Endothelial cell of umbilical vein (primary cell): ENCODE measurements around the gene PLXNA4. TPM values are rescaled to one million over a fixed set of nuclear protein-coding genes. Genes with fewer than 3 reads are reported as not detected.

Source experiments
- BruUV-seq: library from RNA; stranded (reverse); fragments of 400-500 nt; replicated peaks from 2 replicates; lab custom pipeline; 2021; lab: Mats Ljungman, UMichigan
- CTCF ChIA-PET: fragments of 300-600, 350-600 bp; sonication (Branson Sonifier 250); formaldehyde crosslinking; loops from one replicate; lab custom pipeline; 2021; ENCODE audit warnings: antibody characterized with exemption, inconsistent platforms; lab: Charles Lee
- POLR2A ChIA-PET: fragments of 300-600, 350-600 bp; sonication (Branson Sonifier 250); formaldehyde crosslinking; loops from one replicate; lab custom pipeline; 2021; ENCODE audit warnings: antibody characterized with exemption, inconsistent platforms; lab: Charles Lee
- DNase-seq: peaks from one replicate; pipeline ENCODE4 v3.0.0-alpha.2; 2011; ENCODE audit warnings: low read depth, low spot score
- FAIRE-seq: peaks from 2 replicates; lab custom pipeline; 2011; peaks lifted over from hg19 to GRCh38; lab: Jason Lieb, UNC
- H2AFZ ChIP-seq: 2 replicates; pipeline ENCODE4 v1.6.0; 2012; ENCODE audit warnings: low read depth, low read length, control low read depth, inconsistent platforms
- H3K27ac ChIP-seq: 2 replicates; pipeline ENCODE4 v1.5.1; 2011; ENCODE audit warnings: low read depth, mild to moderate bottlenecking, control low read depth, low read length, moderate library complexity; ENCODE audit not compliant: insufficient read depth
- H3K27me3 ChIP-seq, 2 experiments: 2 replicates each; pipeline versions ENCODE4 v1.6.0 to v1.6.1; 2011; ENCODE audit warnings: low read length in 2 of 2, mixed read lengths in 1 of 2; ENCODE audit not compliant: control insufficient read depth in 2 of 2, insufficient read depth in 2 of 2
- H3K36me3 ChIP-seq, 2 experiments: 2 replicates in 1 of 2; 3 replicates in 1 of 2; pipeline ENCODE4 v1.5.1; 2011; ENCODE audit warnings: low read length in 2 of 2, mild to moderate bottlenecking in 1 of 2, moderate library complexity in 1 of 2; ENCODE audit not compliant: control insufficient read depth in 2 of 2, insufficient read depth in 2 of 2; ENCODE audit errors: extremely low read depth in 1 of 2
- H3K4me1 ChIP-seq: 3 replicates; pipeline ENCODE4 v1.5.1; 2011; ENCODE audit warnings: mild to moderate bottlenecking, low read length; ENCODE audit not compliant: control insufficient read depth, insufficient read depth; ENCODE audit errors: extremely low read depth
- H3K4me2 ChIP-seq: 2 replicates; pipeline ENCODE4 v1.6.1; 2011; ENCODE audit warnings: low read length, control low read depth, mixed read lengths; ENCODE audit not compliant: insufficient read depth
- H3K4me3 ChIP-seq, 3 experiments: fragments of 200-600 bp in 1 of 3; sonication (generic), shearing (Covaris generic) in 1 of 3; replicated peaks in 1 of 3; 2 replicates each; pipeline ENCODE4 v1.5.1; 2011 to 2016; ENCODE audit warnings: control low read depth in 3 of 3, low read length in 3 of 3, mild to moderate bottlenecking in 2 of 3, inconsistent platforms in 1 of 3, low read depth in 1 of 3, moderate library complexity in 1 of 3; ENCODE audit not compliant: insufficient read depth in 1 of 3
- H3K79me2 ChIP-seq: 2 replicates; pipeline ENCODE4 v1.6.0; 2012; ENCODE audit warnings: low read length, inconsistent platforms; ENCODE audit not compliant: control insufficient read depth, insufficient read depth
- H3K9ac ChIP-seq: replicated peaks from 2 replicates; pipeline ENCODE3; 2011; ENCODE audit warnings: low read length, control low read depth; ENCODE audit not compliant: insufficient read depth; ENCODE audit errors: extremely low read depth
- H3K9me1 ChIP-seq: replicated peaks from 3 replicates; pipeline ENCODE4 v1.6.0; 2011; ENCODE audit warnings: mild to moderate bottlenecking, low read length; ENCODE audit not compliant: control insufficient read depth, insufficient read depth; ENCODE audit errors: extremely low read depth
- H3K9me3 ChIP-seq: replicated peaks from 2 replicates; pipeline ENCODE4 v1.5.1; 2012; ENCODE audit warnings: low read length, inconsistent platforms; ENCODE audit not compliant: control insufficient read depth, insufficient read depth
- H4K20me1 ChIP-seq: replicated peaks from 2 replicates; pipeline ENCODE3; 2011; ENCODE audit warnings: mild to moderate bottlenecking, low read length; ENCODE audit not compliant: control insufficient read depth, insufficient read depth; ENCODE audit errors: extremely low read depth
- CTCF ChIP-seq, 2 donors: IDR thresholded peaks; 1 replicate in 1 of 2; 2 replicates in 1 of 2; pipeline ENCODE4 v1.5.1; 2011; ENCODE audit warnings: low read length in 2 of 2, mild to moderate bottlenecking in 2 of 2, moderate library complexity in 2 of 2, control low read depth in 1 of 2, inconsistent platforms in 1 of 2, low read depth in 1 of 2; ENCODE audit not compliant: insufficient read depth in 1 of 2; ENCODE audit errors: extremely low read depth in 1 of 2
- EZH2 ChIP-seq: IDR thresholded peaks from 2 replicates; pipeline ENCODE4 v1.6.1; 2012; ENCODE audit warnings: borderline replicate concordance, low read depth, mild to moderate bottlenecking, moderate library complexity, low read length, inconsistent platforms; ENCODE audit not compliant: severe bottlenecking
- FOS ChIP-seq: IDR thresholded peaks from 2 replicates; pipeline ENCODE4 v1.6.1; 2011; ENCODE audit warnings: mild to moderate bottlenecking, low read length, moderate library complexity, borderline replicate concordance; ENCODE audit not compliant: insufficient read depth
- GATA2 ChIP-seq: IDR thresholded peaks from 2 replicates; pipeline ENCODE4 v1.7.0; 2011; ENCODE audit warnings: low read depth, mild to moderate bottlenecking, moderate library complexity, mixed read lengths, low read length; ENCODE audit not compliant: insufficient read length, insufficient read depth
- JUN ChIP-seq: IDR thresholded peaks from 2 replicates; pipeline ENCODE4 v1.6.1; 2011; ENCODE audit warnings: borderline replicate concordance, low read depth; ENCODE audit not compliant: insufficient read length, insufficient read depth
- MYC ChIP-seq: IDR thresholded peaks from one replicate; pipeline ENCODE4 v1.6.1; 2011; ENCODE audit warnings: mild to moderate bottlenecking, low read depth, low read length
- POLR2A ChIP-seq: IDR thresholded peaks from 2 replicates; pipeline ENCODE4 v1.6.1; 2012; ENCODE audit warnings: low read depth, mild to moderate bottlenecking, control low read depth, low read length
- POLR2AphosphoS5 ChIP-seq: IDR thresholded peaks from 2 replicates; pipeline ENCODE4 v1.6.1; 2012; ENCODE audit warnings: low read depth, mild to moderate bottlenecking, control low read depth, low read length, moderate library complexity; ENCODE audit not compliant: insufficient read depth
- dilution Hi-C: fragments of 300-500 bp; cut with MboI; formaldehyde crosslinking; loops from one replicate; pipeline ENCODE4 v1.15.0; 2019; ENCODE audit warnings: low sequenced_read_pairs; ENCODE audit not compliant: extremely low pct_ligation_motif_present
- intact Hi-C: fragments of 100-400 bp; cut with micrococcal nuclease; formaldehyde crosslinking; loops from one replicate; pipeline ENCODE4 v1.10.0; 2022
- polyA plus RNA-seq, 4 experiments: library from polyadenylated mRNA; depleted of rRNA in 3 of 4; stranded (reverse) in 3 of 4; unstranded in 1 of 4; fragments of >200 nt; gene quantifications; 2 replicates each; pipeline versions ENCODE4 v1.2.1 to v1.2.3, GENCODE V29; 2011 to 2012; ENCODE audit warnings: missing spikeins in 1 of 4
- total RNA-seq: library from RNA; stranded (reverse); gene quantifications from 2 replicates; pipeline ENCODE4 v1.2.3, GENCODE V29; 2021
- TF ChIP-seq, protein P1 (sequence below): IDR thresholded peaks from 2 replicates; pipeline ENCODE4 v1.6.1; 2011; ENCODE audit not compliant: insufficient read depth, insufficient read length

The PLXNA4 gene
- total and polyA plus RNA-seq, 2 donors (not counting 3 experiments of a cell fraction or from before 2014, with no cell fraction given) = 12.1 to 20.4 TPM

DNA sequence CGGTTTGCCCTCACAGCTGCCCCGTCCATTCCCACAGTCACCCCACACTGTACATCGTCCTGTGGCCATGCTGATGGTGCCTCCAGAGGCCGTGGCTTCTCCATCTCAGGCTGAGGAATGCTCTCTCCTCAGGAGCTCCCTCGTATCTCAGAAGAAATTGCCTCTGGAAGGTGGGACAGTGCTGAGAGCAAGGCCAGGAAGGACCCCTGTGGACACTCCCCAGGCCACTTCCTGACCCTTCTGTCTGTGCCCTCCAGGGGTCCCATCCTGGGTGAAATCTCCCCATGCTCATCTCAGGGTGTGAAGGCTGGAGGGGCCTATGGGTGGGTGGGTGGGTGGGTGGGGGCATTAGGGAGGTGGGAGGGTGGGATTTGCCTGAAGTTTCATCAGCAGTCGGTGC is 454.3 kb downstream of the PLXNA4 start:
- no peak overlapping the region for H3K27ac ChIP-seq
- H3K36me3 ChIP-seq = no peaks in the 10 kb centered on the region
- no peaks in the 10 kb centered on the region for H3K9me1 ChIP-seq
- FAIRE-seq = no peak
- no peaks in the 10 kb centered on the region for H3K79me2 ChIP-seq
- H3K4me3 ChIP-seq = no peak overlapping the region
- H4K20me1 ChIP-seq = no peaks in the 10 kb centered on the region
- no peaks in the 10 kb centered on the region for H3K27me3 ChIP-seq
- no peaks in the 10 kb centered on the region for H3K4me1 ChIP-seq
- no TSS peak for BruUV-seq
- H3K4me2 ChIP-seq = no peak overlapping the region
- dilution Hi-C loops (no loop called here), intact Hi-C loops (no loop called here)
- no peak overlapping the region for H3K9ac ChIP-seq
- H2AFZ ChIP-seq = no peak overlapping the region
- TF ChIP-seq CTCF (IDR thresholded peaks at IDR 0.05; ENCODE audit: extremely low read depth in 1 of 2, insufficient read depth in 1 of 2, low read depth in 1 of 2, low read length in 2 of 2) = no peak
- no peak for TF ChIP-seq JUN
- TF ChIP-seq, protein P1, sequence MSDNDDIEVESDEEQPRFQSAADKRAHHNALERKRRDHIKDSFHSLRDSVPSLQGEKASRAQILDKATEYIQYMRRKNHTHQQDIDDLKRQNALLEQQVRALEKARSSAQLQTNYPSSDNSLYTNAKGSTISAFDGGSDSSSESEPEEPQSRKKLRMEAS = no peak
- no peak for TF ChIP-seq MYC
- no peak for TF ChIP-seq GATA2
- TF ChIP-seq FOS = no peak
- TF ChIP-seq POLR2AphosphoS5 = no peak
- TF ChIP-seq POLR2A = no peak
- TF ChIP-seq EZH2 = no peak
- ChIA-PET CTCF (no interaction called here), POLR2A (no interaction called here)
- no peaks in the 10 kb centered on the region for H3K9me3 ChIP-seq
- no peak for DNase-seq
